D721Med (cell line): ENCODE measurements around the gene TSKU.
"Not testable (repeated sequence)": the region's sequence is repeated elsewhere in the genome, so short reads cannot be mapped to it uniquely, and the experiment has no call there.

Experiments used
- DNase-seq: peaks from one replicate; pipeline ENCODE4 v3.0.0; 2011; ENCODE audit warnings: low spot score; ENCODE audit not compliant: insufficient read length
- FAIRE-seq: peaks from 2 replicates; lab custom pipeline; 2011; peaks lifted over from hg19 to GRCh38; lab: Jason Lieb, UNC
- CTCF ChIP-seq: IDR thresholded peaks from 2 replicates; pipeline ENCODE4 v1.5.1; 2012; ENCODE audit warnings: mild to moderate bottlenecking, control low read depth; ENCODE audit not compliant: insufficient read depth; ENCODE audit errors: missing control alignments

The TSKU gene

GRCh38 chr11:76811259-76811658 lies 28.1 kb downstream of the TSKU start:
- DNase-seq, result no peak
- TF ChIP-seq CTCF, result no peak
- no peak for FAIRE-seq

GRCh38 chr11:76814414-76814813 lies 31.3 kb downstream of the TSKU start:
- FAIRE-seq (no peak), DNase-seq (no peak)
- no peak for TF ChIP-seq CTCF

- not testable (repeated sequence) for FAIRE-seq, DNase-seq
Measured at GRCh38 chr11:76815678-76816077, 32.5 kb downstream of the TSKU start.

GRCh38 chr11:76820184-76820566 lies 37.0 kb downstream of the TSKU start:
- DNase-seq, result no peak
- FAIRE-seq, result no peak
- TF ChIP-seq CTCF, result no peak

- not testable (repeated sequence) for FAIRE-seq, DNase-seq
Measured at GRCh38 chr11:76821396-76821795, 38.2 kb downstream of the TSKU start.

GRCh38 chr11:76822406-76822805 lies 39.2 kb downstream of the TSKU start:
- FAIRE-seq (no peak), DNase-seq (no peak)
- no peak for TF ChIP-seq CTCF

- no peak for TF ChIP-seq CTCF
- FAIRE-seq (no peak), DNase-seq (no peak)
Measured at GRCh38 chr11:76823481-76824028, 40.4 kb downstream of the TSKU start.

GRCh38 chr11:76824083-76824939 lies 41.2 kb downstream of the TSKU start:
- no peak for TF ChIP-seq CTCF
- FAIRE-seq, result no peak
- DNase-seq, result no peak
